ENCODE results near the gene SCGN. TPM values are rescaled to one million over a fixed set of nuclear protein-coding genes. Genes with fewer than 3 reads are reported as not detected.

Gene SCGN
- total RNA-seq, 1 donor from 2014 or later: 47.1 TPM

- Mint-ChIP-seq H3K27ac (no peak overlapping the region), H3K9me3 (no peaks in the 10 kb centered on the region), H3K36me3 (no peaks in the 10 kb centered on the region), H3K4me1 (ENCODE audit: unreplicated experiment) (no peaks in the 10 kb centered on the region), H3K4me3 (no peak overlapping the region), H3K27me3 (no peaks in the 10 kb centered on the region)
- no peak for DNase-seq (ENCODE audit: extremely low spot score, unreplicated experiment)
- TF ChIP-seq CTCF (conservative IDR thresholded peaks at IDR 0.05): no peak
Measured at GRCh38 chr6:25620391-25620790, 31.6 kb upstream of the SCGN start.

GRCh38 chr6:25623065-25623464, 28.9 kb upstream of the SCGN start:
- H3K27me3 Mint-ChIP-seq: peaks cover 4% of the 10 kb centered on the region
- H3K27ac Mint-ChIP-seq: no peak overlapping the region
- H3K4me3 Mint-ChIP-seq: no peak overlapping the region
- TF ChIP-seq CTCF (conservative IDR thresholded peaks at IDR 0.05): no peak
- no peak for DNase-seq (ENCODE audit: extremely low spot score, unreplicated experiment)
- no peaks in the 10 kb centered on the region for H3K4me1 Mint-ChIP-seq (ENCODE audit: unreplicated experiment)
- no peaks in the 10 kb centered on the region for H3K36me3 Mint-ChIP-seq
- no peaks in the 10 kb centered on the region for H3K9me3 Mint-ChIP-seq

- no peaks in the 10 kb centered on the region for H3K36me3 Mint-ChIP-seq
- no peaks in the 10 kb centered on the region for H3K9me3 Mint-ChIP-seq
- no peak overlapping the region for H3K27ac Mint-ChIP-seq
- H3K27me3 Mint-ChIP-seq: peaks cover 4% of the 10 kb centered on the region
- no peak overlapping the region for H3K4me3 Mint-ChIP-seq
- DNase-seq (ENCODE audit: extremely low spot score, unreplicated experiment): no peak
- no peak for TF ChIP-seq CTCF (conservative IDR thresholded peaks at IDR 0.05)
- no peaks in the 10 kb centered on the region for H3K4me1 Mint-ChIP-seq (ENCODE audit: unreplicated experiment)
Measured at GRCh38 chr6:25623879-25624278, 28.1 kb upstream of the SCGN start.

- H3K27me3 Mint-ChIP-seq: peaks cover 13% of the 10 kb centered on the region
- no peak for TF ChIP-seq CTCF (conservative IDR thresholded peaks at IDR 0.05)
- no peak for DNase-seq (ENCODE audit: extremely low spot score, unreplicated experiment)
- no peak overlapping the region for H3K4me3 Mint-ChIP-seq
- no peaks in the 10 kb centered on the region for H3K36me3 Mint-ChIP-seq
- H3K9me3 Mint-ChIP-seq: no peaks in the 10 kb centered on the region
- H3K27ac Mint-ChIP-seq: no peak overlapping the region
- no peaks in the 10 kb centered on the region for H3K4me1 Mint-ChIP-seq (ENCODE audit: unreplicated experiment)
Measured at GRCh38 chr6:25627001-25627400, 25.0 kb upstream of the SCGN start.

- no peak for TF ChIP-seq CTCF (conservative IDR thresholded peaks at IDR 0.05)
- peaks cover 13% of the 10 kb centered on the region for H3K27me3 Mint-ChIP-seq
- no peak for DNase-seq (ENCODE audit: extremely low spot score, unreplicated experiment)
- no peak overlapping the region for H3K27ac Mint-ChIP-seq
- H3K36me3 Mint-ChIP-seq: no peaks in the 10 kb centered on the region
- H3K4me3 Mint-ChIP-seq: no peak overlapping the region
- H3K9me3 Mint-ChIP-seq: no peaks in the 10 kb centered on the region
- H3K4me1 Mint-ChIP-seq (ENCODE audit: unreplicated experiment): no peaks in the 10 kb centered on the region
Measured at GRCh38 chr6:25628471-25629197, 23.4 kb upstream of the SCGN start.

All from type B pancreatic cell (in vitro differentiated cells).